GM19452 (cell line): Measurements from ENCODE around the gene ZMPSTE24.
"Not testable (repeated sequence)": the region's sequence is repeated elsewhere in the genome, so short reads cannot be mapped to it uniquely, and the experiment has no call there.

Experiments used
- ATAC-seq: cut with Tn5 transposase; IDR thresholded peaks from one replicate; pipeline ENCODE4 v1.9.1; 2021; ENCODE audit not compliant: unreplicated experiment

Gene ZMPSTE24

DNA sequence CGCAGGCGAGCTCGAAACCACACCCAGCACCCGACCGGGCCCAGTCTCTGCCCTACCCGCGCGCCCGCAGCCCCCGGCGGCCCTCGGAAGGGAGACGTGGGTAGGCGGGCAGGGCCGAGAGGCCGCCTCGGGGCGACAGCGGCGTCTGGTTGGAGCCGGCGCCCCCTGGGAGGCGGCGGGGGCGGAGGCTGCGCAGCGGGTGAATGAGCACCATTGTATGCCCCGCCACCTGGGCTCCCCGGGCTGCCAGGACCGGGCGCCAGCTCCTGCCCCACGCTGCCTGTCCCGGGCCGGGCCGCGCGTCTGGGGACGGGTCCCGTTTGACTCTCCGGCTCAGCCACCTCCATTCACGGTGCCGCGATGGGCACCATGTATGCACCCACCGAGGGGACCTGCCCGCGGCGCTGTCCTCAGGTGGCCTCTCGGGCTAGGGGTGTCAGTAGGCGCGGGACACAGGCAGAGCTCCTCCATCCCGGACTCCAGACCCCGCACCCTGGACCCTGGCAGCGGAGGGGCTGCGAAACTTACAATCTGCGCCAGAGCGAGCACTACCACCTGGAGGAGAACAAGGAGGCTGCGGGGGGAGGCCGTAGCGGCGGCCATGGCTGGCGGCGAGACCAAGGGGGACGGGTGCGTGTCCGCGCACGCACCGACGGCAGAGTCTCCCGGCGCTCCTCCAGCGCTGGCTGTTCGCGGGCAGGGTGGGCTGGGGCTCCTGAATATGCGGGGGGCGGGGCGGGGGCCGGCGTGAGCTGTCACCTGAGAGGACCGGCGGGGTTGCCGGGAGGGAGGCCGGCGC is 58.8 kb downstream of the ZMPSTE24 start, which contains the start of gene COL9A2:
Gene COL9A2 (minus strand): TSS at position 692 of the 799 bp plus-strand sequence. CDS start 89 bp downstream, at position 603.
- no peak for ATAC-seq

DNA sequence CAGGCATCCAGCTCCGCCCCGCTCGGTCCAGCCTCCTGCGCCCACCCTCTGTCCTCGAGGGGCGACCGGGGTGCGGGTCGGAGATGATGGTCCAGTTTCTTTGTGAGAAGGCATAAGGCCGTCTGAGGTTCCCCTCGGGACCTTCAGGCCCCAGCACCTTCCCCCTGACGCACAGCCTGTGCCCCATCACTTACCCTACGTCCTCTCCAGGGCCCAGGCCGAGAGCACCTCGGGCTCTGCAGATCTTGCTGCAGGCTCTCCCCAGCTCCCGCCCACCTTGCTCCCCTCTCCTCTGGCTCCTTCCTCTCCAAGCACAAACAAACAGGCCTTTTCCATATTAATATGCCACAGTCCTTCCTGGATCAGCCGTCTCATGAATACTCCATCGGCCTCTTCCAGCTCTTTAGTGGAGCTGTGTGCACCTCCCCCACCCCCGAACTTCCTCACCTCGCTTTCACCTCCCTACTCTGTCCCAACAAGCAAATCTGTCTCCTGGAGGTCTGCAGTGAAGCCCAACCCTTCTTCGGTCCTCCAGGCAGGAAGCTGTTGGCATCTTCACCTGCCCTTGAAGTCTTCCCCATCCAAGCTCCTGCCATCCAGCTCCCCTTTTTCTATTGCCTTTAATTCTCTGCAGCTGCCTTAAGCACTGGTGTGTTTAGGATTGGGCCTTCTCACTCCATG is 59.5 kb downstream of the ZMPSTE24 start:
- ATAC-seq, result no peak

DNA sequence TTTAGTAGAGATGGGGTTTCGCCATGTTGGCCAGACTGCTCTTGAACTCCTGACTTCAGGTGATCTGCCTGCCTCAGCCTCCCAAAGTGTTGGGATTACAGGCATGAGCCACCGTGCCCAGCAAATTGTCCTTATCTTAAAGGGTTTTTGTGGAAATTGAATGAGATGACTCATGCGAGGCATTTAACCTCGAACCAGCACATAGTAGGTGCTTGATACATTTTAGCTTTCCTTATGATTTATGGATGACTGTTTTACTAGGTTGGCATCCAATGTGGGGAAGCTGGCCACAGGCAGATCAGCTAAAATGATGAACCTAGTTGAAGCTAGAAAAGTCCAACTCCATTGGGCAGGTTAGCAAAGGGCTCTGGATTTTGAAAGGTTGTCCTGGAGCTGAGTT is 60.4 kb downstream of the ZMPSTE24 start:
- ATAC-seq, result no peak

DNA sequence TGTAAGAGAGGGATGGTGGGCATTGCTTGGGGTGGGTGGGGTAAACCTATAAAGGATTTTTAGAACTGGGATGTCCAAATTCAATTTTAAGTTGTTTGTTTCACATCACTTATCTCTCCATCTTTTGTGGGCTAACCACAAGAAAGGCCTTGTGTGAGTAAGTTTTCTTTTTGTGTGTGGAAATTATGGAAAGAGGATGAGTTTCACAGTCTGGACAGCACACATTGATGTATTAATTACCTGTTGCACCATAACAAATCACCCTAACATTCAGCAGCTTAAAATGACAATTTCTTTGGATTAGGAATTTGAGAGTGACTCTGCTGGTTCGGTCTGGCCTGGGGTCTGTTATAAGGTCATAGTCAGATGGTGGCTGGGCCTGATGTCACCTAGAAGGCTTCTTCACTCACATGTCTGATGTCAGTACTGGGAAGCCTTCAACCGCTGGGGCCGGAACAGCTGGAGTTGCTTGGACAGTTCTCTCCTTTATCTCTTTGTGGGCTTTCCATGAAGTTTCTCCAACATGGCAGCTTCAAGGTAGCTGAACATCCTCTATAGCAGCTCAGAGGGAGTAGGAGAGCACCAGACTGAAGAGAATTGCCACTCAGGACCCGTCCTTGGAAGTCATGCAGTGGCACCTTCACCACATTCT is 61.1 kb downstream of the ZMPSTE24 start:
- no peak for ATAC-seq

DNA sequence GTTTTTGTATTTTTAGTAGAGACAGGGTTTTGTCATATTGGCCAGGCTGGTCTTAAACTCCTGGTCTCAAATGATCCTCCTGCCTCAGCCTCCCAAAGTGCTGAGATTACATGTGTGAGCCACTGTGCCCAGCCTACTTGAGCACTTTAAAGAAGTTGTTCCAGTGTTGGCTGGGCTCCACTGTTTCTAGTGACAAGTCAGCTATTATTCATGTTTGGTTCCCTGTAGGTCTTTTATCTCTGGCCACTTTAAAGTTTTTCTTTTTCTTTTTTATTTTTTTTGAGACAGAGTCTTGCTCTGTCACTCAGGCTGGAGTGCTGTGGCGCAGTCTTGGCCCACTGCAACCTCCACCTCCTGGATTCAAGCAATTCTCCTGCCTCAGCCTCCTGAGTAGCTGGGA is 73.4 kb downstream of the ZMPSTE24 start:
- not testable (repeated sequence) for ATAC-seq

DNA sequence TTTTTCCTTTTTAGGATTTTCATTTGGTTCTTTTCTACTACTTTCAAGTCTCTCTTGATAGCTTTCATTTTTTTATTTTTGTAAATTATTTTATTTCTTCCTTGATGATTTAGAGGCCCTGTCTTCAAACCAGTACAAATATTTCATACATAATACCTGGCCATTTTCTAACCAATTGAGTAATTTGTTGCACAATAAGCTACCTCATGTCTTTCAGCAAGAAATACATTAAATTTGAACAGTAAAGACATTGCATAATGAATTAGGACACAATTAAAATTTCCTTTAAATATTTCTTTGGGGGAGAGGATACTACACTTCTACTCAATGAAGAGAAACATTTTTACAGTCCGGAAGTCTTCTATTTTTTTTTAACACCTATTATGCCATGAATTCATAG is 74.7 kb downstream of the ZMPSTE24 start:
- no peak for ATAC-seq

GRCh38 chr1:40337443-40337842 is 79.4 kb downstream of the ZMPSTE24 start:
- ATAC-seq, result no peak

DNA sequence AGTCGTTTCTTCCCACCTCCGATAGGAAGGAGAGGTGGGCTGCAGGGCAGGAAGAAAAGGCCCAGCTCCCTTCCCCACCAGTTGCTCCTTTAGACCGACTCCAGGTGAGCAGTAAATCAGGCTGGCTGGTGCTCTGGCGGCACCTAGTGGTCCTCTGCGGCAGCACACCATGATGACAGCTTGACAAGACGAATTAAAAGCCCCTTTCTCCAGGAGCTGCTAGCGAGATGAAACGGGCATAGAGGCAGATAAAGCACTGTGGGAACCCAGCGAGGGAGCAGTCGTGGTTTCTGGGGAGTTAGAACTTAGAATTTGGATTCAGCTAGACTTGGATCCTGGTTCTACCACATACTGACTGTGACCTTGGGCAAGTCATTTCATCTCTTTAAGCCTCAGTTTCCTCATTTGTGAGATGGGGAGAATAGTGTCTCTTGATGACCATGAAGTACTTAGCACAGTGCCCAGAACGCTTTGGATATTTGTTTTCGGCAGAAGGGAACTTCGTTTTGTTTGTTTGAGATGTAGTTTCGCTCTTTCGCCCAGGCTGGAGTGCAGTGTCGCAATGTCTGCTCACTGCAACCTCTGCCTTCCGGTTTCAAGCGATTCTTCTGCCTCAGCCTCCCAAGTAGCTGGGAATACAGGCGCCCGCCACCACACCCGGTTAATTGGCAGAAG is 80.8 kb downstream of the ZMPSTE24 start:
- no peak for ATAC-seq

- ATAC-seq, result no peak
Measured at GRCh38 chr1:40339420-40340323, 81.6 kb downstream of the ZMPSTE24 start.

GRCh38 chr1:40341491-40342380 is 83.7 kb downstream of the ZMPSTE24 start:
- no peak for ATAC-seq

GRCh38 chr1:40342381-40342717 is 84.3 kb downstream of the ZMPSTE24 start:
- not testable (repeated sequence) for ATAC-seq
